ENCODE results near the gene LAX1.

Gene LAX1

DNA sequence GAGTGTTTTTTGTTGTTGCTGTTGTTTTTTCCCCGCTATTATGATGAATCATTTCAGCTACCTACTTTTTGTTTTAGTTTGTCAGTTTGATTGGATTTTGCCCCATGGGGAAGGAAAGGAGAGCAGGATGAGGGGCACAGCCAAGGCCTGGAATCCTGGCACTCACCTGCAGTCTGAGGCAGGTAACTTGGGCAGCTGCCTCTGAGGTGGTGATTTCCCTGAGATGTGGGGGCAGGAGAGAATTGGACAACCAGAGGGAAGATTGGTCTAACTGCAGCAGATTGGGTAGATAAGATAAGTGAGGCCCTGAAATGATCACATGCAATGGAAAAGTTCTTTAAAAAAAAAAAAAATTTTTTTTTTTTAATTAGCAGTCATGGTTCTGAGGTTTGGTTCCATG is 1.5 kb upstream of the LAX1 start:
- TF ChIP-seq SIN3A (IDR thresholded peaks at IDR 0.05; ENCODE audit: borderline replicate concordance, insufficient read depth, low read length) (no peak), FOXP2 (optimal IDR thresholded peaks at IDR 0.05; ENCODE audit: borderline replicate concordance, extremely low read depth, extremely low read length, insufficient read depth) (no peak), POLR2AphosphoS5 (IDR thresholded peaks at IDR 0.05; ENCODE audit: low read depth, low read length) (no peak), TAF1 (IDR thresholded peaks at IDR 0.05; ENCODE audit: borderline replicate concordance, insufficient read depth, low read length) (no peak)
- TF ChIP-seq, protein P1, sequence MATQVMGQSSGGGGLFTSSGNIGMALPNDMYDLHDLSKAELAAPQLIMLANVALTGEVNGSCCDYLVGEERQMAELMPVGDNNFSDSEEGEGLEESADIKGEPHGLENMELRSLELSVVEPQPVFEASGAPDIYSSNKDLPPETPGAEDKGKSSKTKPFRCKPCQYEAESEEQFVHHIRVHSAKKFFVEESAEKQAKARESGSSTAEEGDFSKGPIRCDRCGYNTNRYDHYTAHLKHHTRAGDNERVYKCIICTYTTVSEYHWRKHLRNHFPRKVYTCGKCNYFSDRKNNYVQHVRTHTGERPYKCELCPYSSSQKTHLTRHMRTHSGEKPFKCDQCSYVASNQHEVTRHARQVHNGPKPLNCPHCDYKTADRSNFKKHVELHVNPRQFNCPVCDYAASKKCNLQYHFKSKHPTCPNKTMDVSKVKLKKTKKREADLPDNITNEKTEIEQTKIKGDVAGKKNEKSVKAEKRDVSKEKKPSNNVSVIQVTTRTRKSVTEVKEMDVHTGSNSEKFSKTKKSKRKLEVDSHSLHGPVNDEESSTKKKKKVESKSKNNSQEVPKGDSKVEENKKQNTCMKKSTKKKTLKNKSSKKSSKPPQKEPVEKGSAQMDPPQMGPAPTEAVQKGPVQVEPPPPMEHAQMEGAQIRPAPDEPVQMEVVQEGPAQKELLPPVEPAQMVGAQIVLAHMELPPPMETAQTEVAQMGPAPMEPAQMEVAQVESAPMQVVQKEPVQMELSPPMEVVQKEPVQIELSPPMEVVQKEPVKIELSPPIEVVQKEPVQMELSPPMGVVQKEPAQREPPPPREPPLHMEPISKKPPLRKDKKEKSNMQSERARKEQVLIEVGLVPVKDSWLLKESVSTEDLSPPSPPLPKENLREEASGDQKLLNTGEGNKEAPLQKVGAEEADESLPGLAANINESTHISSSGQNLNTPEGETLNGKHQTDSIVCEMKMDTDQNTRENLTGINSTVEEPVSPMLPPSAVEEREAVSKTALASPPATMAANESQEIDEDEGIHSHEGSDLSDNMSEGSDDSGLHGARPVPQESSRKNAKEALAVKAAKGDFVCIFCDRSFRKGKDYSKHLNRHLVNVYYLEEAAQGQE (IDR thresholded peaks at IDR 0.05; ENCODE audit: insufficient read depth in 1 of 2, low read depth in 2 of 2, low read length in 2 of 2): no peak

DNA sequence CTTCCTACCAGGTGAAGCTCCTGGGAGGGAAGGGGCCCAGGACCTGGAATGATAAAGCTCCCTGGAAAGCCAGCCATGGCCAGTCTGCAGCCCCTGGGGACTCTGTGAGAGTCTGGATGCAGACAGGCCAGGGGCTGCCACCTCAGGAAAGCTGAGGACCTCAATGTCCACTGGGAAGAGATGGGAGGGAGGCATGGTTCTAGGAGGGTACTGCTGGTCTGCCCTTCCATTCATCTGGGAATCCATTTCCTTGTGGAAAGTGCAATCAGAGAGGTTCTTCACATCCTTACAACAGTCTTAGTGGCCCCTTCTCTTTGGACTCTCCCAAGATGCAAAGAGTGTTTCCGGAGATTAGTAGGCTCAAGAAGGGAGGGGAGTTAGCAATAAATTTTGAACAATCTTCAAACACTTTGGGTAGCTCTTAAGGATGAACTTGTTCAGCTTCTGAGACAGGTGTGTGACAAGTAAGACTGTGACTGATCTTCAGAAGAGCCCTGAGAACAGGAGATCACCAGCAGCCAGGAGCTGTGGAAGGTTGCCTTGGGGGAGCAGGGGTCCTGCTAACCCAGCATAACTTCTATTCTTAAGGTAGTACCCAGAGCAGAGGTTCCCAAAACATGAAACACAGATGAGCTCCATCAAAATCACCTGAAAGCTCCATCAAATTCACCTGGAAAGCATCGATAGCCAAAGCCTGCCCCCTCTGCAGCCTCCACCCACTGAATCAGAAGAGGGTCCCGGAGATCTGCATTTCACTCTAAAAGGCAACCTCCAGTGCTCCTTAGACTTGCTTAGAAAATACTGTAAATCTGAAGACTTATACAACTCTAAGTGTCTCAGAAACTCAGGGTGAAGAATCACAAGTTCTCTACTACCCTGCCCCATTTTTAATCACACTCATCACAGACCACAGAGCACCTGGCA is 616 bp upstream of the LAX1 start:
- TF ChIP-seq POLR2AphosphoS5 (IDR thresholded peaks at IDR 0.05; ENCODE audit: low read depth, low read length) (no peak), TAF1 (IDR thresholded peaks at IDR 0.05; ENCODE audit: borderline replicate concordance, insufficient read depth, low read length) (no peak), FOXP2 (optimal IDR thresholded peaks at IDR 0.05; ENCODE audit: borderline replicate concordance, extremely low read depth, extremely low read length, insufficient read depth) (no peak), SIN3A (IDR thresholded peaks at IDR 0.05; ENCODE audit: borderline replicate concordance, insufficient read depth, low read length) (no peak)
- TF ChIP-seq, protein P1 (IDR thresholded peaks at IDR 0.05; ENCODE audit: insufficient read depth in 1 of 2, low read depth in 2 of 2, low read length in 2 of 2): no peak

DNA sequence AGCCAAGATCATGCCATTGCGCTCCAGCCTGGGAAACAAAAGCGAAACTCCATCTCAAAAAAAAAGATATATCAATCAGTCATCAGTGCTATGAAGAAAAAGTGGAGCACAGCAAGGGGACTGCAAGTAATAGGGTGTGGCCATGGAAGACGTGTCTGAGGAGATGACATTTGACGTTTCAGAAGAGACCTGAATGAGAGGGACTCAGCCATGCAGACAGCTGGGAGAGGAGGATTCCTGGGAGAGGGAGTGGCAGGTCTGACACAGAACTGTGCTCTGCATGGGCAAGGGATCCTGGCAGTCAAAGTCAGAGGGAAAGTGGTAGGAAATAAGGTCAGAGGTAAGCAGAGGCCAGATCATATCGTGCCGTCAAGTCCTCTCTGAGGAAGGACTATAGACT is 3.3 kb downstream of the LAX1 start:
- TF ChIP-seq FOXP2 (optimal IDR thresholded peaks at IDR 0.05; ENCODE audit: borderline replicate concordance, extremely low read depth, extremely low read length, insufficient read depth) (no peak), POLR2AphosphoS5 (IDR thresholded peaks at IDR 0.05; ENCODE audit: low read depth, low read length) (no peak), TAF1 (IDR thresholded peaks at IDR 0.05; ENCODE audit: borderline replicate concordance, insufficient read depth, low read length) (no peak), SIN3A (IDR thresholded peaks at IDR 0.05; ENCODE audit: borderline replicate concordance, insufficient read depth, low read length) (no peak)
- TF ChIP-seq, protein P1 (IDR thresholded peaks at IDR 0.05; ENCODE audit: insufficient read depth in 1 of 2, low read depth in 2 of 2, low read length in 2 of 2): no peak

DNA sequence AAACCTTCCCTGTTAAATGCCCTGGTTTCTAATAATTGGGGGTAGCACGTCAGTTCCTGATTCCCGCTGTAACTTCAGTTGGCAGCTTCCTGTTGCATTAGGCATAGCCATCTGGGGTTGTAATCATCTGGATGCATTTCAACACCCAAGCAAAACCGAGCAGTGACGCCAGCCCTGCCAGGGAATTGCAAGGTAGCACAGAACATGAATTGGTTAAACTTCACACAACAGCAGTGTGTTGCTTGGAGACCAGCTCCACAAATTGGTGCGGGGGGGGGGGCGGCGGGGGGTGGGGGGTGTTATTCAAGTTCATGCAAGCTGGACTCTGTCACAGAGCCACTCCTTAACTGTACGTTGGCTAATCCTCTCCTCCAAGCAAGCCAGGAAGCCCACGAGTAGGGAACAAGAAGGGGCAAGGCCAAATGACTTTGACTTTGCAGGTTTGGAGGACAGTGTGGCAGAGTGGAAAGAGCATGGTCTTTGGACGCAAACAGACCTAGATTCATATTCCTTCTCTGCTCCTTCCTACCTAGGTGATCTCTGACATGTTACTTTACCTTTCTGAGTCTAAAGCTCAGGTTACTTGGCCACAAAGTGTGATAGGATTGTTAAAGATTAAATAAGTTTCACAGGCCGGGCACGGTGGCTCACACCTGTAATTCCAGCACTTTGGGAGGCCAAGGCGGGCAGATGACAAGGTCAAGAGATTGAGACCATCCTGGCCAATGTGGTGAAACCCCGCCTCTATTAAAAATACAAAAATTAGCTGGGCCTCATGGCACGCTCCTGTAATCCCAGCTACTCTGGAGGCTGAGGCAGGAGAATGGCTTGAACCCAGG is 4.7 kb downstream of the LAX1 start:
- TF ChIP-seq TAF1 (IDR thresholded peaks at IDR 0.05; ENCODE audit: borderline replicate concordance, insufficient read depth, low read length) (no peak), SIN3A (IDR thresholded peaks at IDR 0.05; ENCODE audit: borderline replicate concordance, insufficient read depth, low read length) (no peak), FOXP2 (optimal IDR thresholded peaks at IDR 0.05; ENCODE audit: borderline replicate concordance, extremely low read depth, extremely low read length, insufficient read depth) (peak; percentile 40), POLR2AphosphoS5 (IDR thresholded peaks at IDR 0.05; ENCODE audit: low read depth, low read length) (no peak)
- TF ChIP-seq, protein P1 (IDR thresholded peaks at IDR 0.05; ENCODE audit: insufficient read depth in 1 of 2, low read depth in 2 of 2, low read length in 2 of 2): no peak
